Measurements from ENCODE around the gene PLA2G2D.

PLA2G2D gene

GRCh38 chr1:20089328-20090077 lies 29.8 kb downstream of the PLA2G2D start:
- no peak for DNase-seq (ENCODE audit: low read depth in 2 of 2, low spot score in 1 of 2)

DNA sequence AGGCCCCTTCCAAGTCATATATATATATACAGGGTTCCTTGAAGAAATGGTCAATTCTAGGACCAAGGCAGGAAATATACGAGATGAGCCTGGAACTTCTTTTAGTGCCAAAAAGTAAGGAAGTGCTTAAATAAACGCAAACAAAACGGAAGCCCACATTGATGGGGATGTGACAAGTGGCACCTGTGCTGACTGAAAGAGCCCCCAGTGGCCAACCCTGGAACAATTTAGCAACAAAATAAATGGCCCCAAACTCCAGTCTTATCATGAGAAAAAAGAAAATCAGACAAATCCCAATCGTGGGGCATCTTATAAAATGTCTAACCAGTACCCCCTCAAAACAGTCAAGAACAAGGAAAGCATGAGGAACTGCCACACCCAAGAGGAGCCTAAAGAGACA lies 31.7 kb downstream of the PLA2G2D start:
- DNase-seq (ENCODE audit: low read depth in 2 of 2, low spot score in 1 of 2), result no peak

GRCh38 chr1:20086800-20087199 lies 32.5 kb downstream of the PLA2G2D start:
- DNase-seq (ENCODE audit: low read depth in 2 of 2, low spot score in 1 of 2), result no peak

DNA sequence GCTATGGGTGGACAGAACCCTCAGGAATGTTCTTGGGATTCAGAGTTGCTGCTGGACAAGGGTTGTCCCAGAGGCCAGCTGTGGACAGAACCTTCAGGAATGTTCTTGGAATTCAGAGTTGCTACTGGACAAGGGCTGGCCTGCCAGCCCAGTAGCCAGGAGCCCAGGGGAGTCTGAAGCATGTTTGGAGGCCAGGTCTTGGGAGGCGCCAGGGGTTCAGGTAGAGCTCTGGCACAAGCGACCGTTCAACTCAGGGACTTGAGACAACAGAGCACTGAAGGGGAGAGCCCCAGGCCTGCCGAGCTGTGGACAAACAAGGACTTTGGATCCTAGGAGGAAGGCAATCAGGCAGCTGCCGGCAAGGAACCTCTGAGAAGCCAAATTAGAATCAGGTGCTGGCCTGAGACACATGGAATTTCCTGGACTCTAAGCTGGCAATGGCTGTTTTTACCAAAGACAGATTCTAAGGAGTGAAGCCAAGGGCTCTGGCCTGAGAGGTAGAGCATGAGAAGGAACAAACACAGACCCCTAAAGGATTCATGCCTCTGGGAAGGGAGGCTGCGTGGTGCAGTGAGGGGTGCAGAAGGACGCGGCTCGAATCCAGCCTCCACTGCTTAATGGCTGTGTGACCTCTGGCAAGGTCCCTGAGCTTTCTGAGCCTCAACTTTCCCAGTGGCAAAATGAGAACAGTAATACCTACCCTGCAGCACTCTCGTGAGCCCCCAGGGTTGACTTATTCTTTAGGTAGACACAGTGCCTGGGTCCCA lies 36.0 kb downstream of the PLA2G2D start:
- DNase-seq (ENCODE audit: low read depth in 2 of 2, low spot score in 1 of 2), result no peak

DNA sequence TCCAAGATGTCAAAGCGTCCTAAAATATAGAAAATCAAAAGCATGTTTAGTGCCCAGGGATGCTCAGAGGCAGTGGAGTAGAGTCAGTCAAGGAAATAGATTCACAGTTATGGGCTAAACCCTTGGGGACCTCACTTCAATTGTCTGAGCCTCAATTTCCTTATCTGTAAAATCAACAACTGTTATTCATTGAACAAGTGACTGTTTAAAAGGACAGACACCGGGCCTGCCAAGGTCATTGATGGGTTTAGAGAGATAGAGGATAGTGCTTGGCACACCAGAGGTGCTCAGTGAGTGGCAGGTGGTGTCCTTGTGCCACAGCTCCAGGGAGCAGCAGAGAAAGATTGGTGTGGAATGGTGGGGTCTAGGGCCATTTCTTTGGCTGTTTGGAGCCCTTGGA lies 36.6 kb downstream of the PLA2G2D start:
- DNase-seq (ENCODE audit: low read depth in 2 of 2, low spot score in 1 of 2), result no peak

DNA sequence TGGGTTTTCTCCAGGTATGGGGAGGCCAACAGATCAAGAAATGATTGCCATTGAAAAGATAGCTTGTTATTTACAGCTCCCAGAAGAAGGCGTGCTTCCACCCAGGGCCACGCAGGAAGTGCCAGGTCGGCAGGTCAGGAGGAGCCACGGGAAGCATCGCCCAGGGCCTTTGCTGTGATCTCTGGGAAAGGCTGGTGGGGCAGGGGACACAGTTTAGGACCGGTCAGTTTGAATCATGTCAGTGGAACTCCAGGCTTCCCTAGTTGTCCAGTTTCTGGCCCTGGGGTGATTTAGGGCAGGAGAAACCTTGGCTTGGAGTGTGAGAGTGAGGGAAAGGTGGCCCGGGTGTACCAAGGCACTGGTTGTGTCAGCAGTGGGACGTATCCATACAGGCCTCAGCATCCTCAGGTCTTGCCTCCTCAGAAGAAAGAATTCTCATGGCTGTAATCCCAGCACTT lies 38.0 kb downstream of the PLA2G2D start:
- DNase-seq (ENCODE audit: low read depth in 2 of 2, low spot score in 1 of 2), result no peak

- DNase-seq (ENCODE audit: low read depth in 2 of 2, low spot score in 1 of 2), result no peak
Measured at GRCh38 chr1:20080441-20081352, 38.6 kb downstream of the PLA2G2D start.

- DNase-seq (ENCODE audit: low read depth in 2 of 2, low spot score in 1 of 2), result no peak
Measured at GRCh38 chr1:20079661-20080305, 39.6 kb downstream of the PLA2G2D start.

DNA sequence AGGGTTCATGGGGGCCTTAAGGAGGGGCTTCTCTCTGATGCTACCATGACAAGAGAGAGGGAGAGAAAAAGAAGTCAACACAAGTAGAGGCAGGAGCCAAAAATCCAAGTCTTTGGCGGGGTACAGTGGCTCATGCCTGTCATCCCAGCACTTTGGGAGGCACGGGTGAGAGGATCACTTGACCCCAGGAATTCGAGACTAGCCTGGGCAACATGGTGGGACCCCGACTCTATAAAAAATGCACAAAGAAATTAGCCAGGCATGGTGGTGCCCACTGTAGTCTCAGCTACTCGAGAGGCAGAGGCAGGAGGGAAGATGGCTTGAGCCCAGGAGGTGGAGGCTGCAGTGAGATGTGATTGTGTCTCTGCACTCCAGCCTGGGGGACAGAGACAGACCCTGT lies 40.6 kb downstream of the PLA2G2D start:
- no peak for DNase-seq (ENCODE audit: low read depth in 2 of 2, low spot score in 1 of 2)

GRCh38 chr1:20078171-20078651 lies 41.1 kb downstream of the PLA2G2D start:
- DNase-seq (ENCODE audit: low read depth in 2 of 2, low spot score in 1 of 2), result no peak

- no peak for DNase-seq (ENCODE audit: low read depth in 2 of 2, low spot score in 1 of 2)
Measured at GRCh38 chr1:20076710-20077461, 42.5 kb downstream of the PLA2G2D start.

DNA sequence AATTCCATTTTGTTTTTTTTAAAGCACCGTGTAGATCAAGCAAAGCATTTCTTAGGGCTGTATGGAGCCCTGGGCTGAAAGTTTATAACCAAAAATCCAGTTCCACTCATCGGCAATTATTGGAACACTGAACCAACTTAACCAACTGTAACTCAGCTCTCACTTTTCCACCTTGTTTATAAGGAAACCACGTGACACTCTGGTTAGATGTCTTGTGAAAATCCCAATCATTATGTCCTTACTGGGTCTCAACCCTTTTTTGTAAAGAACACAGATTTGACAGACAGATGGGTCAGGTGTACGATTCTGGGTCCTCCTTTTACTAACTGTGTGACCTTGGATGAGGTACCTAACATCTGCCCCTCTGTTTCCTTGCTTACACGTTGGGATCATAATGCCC lies 43.1 kb downstream of the PLA2G2D start:
- DNase-seq (ENCODE audit: low read depth in 2 of 2, low spot score in 1 of 2), result no peak

DNA sequence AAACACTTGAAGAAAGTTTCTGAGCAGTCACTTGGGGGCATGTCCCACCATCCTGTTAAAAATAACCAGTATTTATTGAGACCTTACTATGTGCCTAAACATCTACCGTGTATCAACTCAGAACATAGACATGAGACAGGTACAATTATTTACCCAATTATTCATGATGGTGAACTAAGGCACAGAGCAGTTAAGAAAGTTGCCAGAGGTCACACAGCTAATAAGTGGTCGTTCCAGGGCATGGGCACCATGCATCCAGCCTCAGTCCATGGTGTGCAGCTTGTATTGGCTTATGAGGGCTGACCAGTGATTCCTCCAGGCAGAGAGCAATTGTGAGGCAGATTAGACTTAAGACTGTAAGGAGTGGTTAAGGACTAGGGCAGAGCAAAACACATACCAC lies 44.0 kb downstream of the PLA2G2D start:
- DNase-seq (ENCODE audit: low read depth in 2 of 2, low spot score in 1 of 2), result no peak

- no peak for DNase-seq (ENCODE audit: low read depth in 2 of 2, low spot score in 1 of 2)
Measured at GRCh38 chr1:20074725-20075171, 44.6 kb downstream of the PLA2G2D start.

- DNase-seq (ENCODE audit: low read depth in 2 of 2, low spot score in 1 of 2), result no peak
Measured at GRCh38 chr1:20074055-20074724, 45.1 kb downstream of the PLA2G2D start.

GRCh38 chr1:20073256-20073655 lies 46.1 kb downstream of the PLA2G2D start:
- no peak for DNase-seq (ENCODE audit: low read depth in 2 of 2, low spot score in 1 of 2)

DNA sequence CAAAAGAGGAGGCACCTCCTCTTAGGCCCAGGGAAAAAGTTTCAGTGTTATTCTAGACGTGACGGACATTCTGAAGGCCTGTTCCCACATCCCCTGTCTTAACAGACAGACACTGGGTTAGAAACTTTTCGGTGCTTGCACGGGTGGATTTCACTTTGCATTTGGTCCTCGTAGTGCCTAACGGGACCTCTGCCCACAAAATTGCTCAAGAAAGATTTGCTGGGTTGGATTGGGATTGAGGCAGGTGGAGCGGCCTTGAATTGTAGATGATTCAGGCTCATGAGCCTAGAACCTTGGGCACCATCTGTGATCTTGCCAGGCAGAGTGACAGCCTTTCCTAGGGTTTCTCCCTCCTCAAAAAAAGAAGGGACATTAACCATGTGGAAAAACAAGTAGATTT lies 46.6 kb downstream of the PLA2G2D start:
- no peak for DNase-seq (ENCODE audit: low read depth in 2 of 2, low spot score in 1 of 2)

DNA sequence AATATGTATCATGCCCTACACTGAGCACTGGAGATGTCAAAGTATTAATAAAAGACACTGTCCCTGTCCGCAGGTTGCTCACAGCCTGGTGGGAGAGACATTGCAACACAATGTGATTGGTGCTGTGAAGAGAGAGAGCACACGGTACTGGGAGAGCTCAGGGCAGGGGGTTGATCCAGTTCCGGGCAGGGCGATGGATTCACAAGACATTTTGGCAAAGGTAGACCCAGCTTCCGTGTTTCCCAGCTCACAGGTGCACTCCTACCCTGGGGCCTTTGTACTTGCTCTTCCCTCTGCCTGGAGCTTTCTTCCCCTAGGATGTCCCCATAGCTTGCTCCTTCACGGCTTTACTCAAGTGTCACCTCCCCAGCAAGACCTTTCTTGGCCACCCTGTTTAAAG lies 47.9 kb downstream of the PLA2G2D start:
- DNase-seq (ENCODE audit: low read depth in 2 of 2, low spot score in 1 of 2), result no peak

- DNase-seq (ENCODE audit: low read depth in 2 of 2, low spot score in 1 of 2), result no peak
Measured at GRCh38 chr1:20070357-20070756, 49.0 kb downstream of the PLA2G2D start.

DNA sequence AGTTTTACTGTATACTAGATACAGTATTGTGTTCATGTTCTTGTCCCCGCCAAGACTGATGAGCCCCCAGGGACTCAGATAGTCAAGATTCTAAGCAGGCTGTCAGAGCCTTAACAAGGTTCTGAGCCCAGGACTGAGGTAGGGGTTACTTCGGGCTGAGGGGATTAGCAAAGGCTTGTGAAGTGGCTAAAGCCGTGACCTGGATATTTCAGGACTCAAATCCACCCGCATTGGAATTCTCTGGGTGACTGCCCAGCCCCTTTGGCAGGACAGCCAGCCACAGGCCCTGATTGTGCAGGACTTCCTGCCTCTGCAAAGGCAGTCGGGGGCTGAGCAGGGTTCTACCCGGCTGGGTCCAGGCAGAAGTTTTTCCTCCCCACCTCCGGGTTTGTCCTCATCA lies 49.5 kb downstream of the PLA2G2D start, which contains the start of gene PLA2G5:
Gene PLA2G5 (plus strand): TSS at position 321 of the 400 bp plus-strand sequence. CDS start 14,637 bp downstream, outside the sequence.
- no peak for DNase-seq (ENCODE audit: low read depth in 2 of 2, low spot score in 1 of 2)

Data from stimulated activated CD8-positive, alpha-beta memory T cell treated with anti-CD3 and anti-CD28 coated beads, Interleukin-4, amount 100 ng/mL, for 1 hour (primary cell).